ENCODE results near the gene PROX1.

PROX1 gene

DNA sequence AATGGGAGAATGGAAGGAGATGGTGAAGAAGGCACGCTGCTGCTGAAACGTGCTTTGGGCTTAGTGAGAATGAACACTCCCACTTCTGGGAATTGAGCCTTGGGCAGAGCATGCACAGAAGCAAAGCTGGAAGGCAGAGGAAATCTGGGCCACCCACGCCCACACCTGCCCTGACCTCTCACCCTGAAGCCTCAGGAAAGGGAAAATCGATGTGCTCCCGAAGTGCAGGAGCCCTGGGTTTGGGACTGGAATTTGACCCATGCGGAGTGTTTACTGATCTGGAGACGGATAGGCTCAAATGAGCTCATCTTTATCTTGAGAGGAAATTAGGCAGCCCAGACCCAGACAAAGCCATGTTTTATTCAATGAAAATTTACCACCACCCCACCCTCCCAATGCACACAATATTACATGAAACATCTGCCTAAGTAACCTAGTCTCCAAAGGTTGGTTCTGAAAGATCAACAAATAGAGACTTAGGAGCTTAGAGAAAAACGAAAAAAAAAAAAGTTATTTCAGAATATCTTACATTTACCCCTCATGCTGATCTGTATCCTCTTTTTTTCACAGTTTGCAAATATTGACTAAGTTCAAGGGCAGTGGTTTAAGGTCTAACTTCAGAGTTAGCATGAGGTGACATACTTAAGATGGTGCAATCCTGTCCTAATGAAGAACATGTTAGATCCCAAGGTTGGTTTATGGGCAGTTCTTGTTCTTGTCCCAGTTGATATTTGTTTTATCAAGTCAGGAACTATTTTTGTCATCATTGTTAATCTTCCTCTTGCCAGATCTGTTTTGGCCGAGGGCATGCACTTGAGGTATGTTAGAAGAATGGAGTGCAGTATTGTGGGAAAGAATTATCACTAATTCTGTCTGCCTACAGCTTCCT lies 63.0 kb downstream of the PROX1 start:
- no peak overlapping the region for H3K4me3 ChIP-seq
- intact Hi-C loops (cut with DNase I; ENCODE audit: low total_unique reads) = no loop called here
- TF ChIP-seq, protein P1, sequence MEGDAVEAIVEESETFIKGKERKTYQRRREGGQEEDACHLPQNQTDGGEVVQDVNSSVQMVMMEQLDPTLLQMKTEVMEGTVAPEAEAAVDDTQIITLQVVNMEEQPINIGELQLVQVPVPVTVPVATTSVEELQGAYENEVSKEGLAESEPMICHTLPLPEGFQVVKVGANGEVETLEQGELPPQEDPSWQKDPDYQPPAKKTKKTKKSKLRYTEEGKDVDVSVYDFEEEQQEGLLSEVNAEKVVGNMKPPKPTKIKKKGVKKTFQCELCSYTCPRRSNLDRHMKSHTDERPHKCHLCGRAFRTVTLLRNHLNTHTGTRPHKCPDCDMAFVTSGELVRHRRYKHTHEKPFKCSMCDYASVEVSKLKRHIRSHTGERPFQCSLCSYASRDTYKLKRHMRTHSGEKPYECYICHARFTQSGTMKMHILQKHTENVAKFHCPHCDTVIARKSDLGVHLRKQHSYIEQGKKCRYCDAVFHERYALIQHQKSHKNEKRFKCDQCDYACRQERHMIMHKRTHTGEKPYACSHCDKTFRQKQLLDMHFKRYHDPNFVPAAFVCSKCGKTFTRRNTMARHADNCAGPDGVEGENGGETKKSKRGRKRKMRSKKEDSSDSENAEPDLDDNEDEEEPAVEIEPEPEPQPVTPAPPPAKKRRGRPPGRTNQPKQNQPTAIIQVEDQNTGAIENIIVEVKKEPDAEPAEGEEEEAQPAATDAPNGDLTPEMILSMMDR (IDR thresholded peaks at IDR 0.05) = no peak
- no peak overlapping the region for H3K27ac ChIP-seq
- H3K27me3 ChIP-seq = no peaks in the 10 kb centered on the region
- no peaks in the 10 kb centered on the region for H3K4me1 ChIP-seq
- no peaks in the 10 kb centered on the region for H3K36me3 ChIP-seq
- no peak for DNase-seq
- peaks cover 0 to 3% (median 0%) of the 10 kb centered on the region in 3 donors for H3K9me3 ChIP-seq

DNA sequence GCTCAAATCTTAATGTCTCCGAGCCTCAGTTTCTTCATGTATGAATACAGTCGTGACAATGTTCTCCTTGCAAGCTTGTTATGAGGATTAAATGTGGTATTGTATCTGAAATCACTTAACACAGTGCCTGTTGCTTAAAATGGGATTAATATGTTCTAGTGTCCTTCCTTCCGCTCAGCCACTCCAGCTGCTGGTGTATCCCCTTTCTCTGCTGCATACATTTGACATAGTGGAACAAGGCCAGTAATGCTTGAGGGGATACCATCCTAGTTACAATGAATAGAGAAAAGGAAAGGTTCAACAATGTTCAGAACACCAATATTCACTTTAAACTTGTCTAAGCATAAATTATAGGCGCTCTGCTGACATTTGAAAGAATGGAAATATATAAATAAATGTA lies 64.0 kb downstream of the PROX1 start:
- peaks cover 0 to 3% (median 0%) of the 10 kb centered on the region in 3 donors for H3K9me3 ChIP-seq
- intact Hi-C loops (cut with DNase I; ENCODE audit: low total_unique reads) = no loop called here
- H3K4me3 ChIP-seq = no peak overlapping the region
- TF ChIP-seq, protein P1 (IDR thresholded peaks at IDR 0.05) = no peak
- H3K36me3 ChIP-seq = no peaks in the 10 kb centered on the region
- no peaks in the 10 kb centered on the region for H3K4me1 ChIP-seq
- H3K27me3 ChIP-seq = no peaks in the 10 kb centered on the region
- DNase-seq = no peak
- no peak overlapping the region for H3K27ac ChIP-seq

DNA sequence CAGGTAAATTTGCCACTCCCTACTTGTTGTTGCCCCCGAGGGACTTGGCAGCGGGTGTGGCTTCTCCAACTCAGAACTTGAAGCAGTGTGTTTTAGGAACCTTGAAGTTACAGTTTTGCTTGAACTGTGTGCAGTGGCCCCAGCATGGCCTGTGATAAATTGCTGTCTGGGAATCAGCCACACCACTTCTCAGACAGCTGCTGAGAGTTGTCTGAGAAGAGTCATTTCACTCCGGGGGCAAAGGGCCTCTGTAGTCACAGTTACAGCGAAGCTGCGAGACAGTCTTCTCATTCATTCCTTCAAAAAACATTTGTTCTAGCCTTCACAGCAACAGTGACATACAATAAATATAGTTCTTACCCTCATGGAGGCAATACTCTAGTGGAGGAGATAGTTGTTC lies 70.3 kb downstream of the PROX1 start:
- Histone ChIP-seq H3K9me3 (no peaks in the 10 kb centered on the region), H3K4me3 (no peak overlapping the region), H3K27me3 (no peaks in the 10 kb centered on the region), H3K36me3 (no peaks in the 10 kb centered on the region), H3K4me1 (no peaks in the 10 kb centered on the region), H3K27ac (no peak overlapping the region)
- intact Hi-C loops (cut with DNase I; ENCODE audit: low total_unique reads) = no loop called here
- TF ChIP-seq, protein P1 (IDR thresholded peaks at IDR 0.05) = no peak
- no peak for DNase-seq

DNA sequence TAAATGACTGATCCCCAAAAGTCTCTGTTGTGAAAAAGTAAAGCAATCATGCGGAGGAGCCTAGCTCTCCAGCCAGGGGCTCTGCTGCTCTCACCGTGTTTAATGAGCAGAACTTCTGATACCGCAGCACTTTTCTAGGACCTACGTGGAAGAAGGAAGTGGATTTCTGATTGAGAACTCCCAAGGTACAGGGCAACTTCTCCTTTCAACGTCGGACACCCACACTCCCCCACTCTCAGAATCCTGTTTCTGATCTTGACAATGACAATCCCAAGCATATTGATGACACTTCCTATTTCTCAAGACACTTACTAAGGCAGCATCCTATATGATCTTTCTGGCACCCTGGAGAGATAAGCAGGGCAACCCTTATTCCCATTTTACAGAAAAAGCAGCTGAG lies 78.4 kb downstream of the PROX1 start:
- TF ChIP-seq, protein P1 (IDR thresholded peaks at IDR 0.05) = no peak
- intact Hi-C loops (cut with DNase I; ENCODE audit: low total_unique reads) = no loop called here

DNA sequence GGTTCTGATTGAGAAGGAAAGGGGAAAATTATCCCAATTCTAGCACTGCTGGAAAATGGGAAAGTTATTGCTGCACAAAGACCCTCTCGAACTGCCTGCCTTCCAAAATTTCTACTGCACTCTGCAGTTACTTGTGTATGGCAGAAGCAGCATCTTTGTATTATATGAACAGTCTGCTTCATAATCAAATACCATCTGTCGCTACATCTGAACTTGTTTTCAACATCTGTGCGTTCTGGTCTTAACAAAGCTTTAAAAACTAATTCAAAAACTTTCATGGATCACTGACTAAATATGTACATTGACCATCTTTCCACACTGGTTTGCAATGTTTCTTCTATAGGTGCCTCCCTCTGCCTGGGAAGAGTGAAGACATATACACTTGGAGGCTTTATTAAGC lies 79.2 kb downstream of the PROX1 start:
- H3K36me3 ChIP-seq = no peaks in the 10 kb centered on the region
- H3K4me1 ChIP-seq = no peaks in the 10 kb centered on the region
- TF ChIP-seq, protein P1 (IDR thresholded peaks at IDR 0.05) = no peak
- intact Hi-C loops (cut with DNase I; ENCODE audit: low total_unique reads) = no loop called here
- no peaks in the 10 kb centered on the region for H3K27me3 ChIP-seq
- DNase-seq = no peak
- H3K9me3 ChIP-seq = no peaks in the 10 kb centered on the region
- no peak overlapping the region for H3K27ac ChIP-seq
- no peak overlapping the region for H3K4me3 ChIP-seq

More for the DNA sequence above, 78.4 kb downstream of the PROX1 start:
- Histone ChIP-seq H3K27me3 (no peaks in the 10 kb centered on the region), H3K4me3 (no peak overlapping the region), H3K36me3 (no peaks in the 10 kb centered on the region), H3K27ac (no peak overlapping the region), H3K4me1 (no peaks in the 10 kb centered on the region), H3K9me3 (no peaks in the 10 kb centered on the region)
- DNase-seq = no peak
